ENCODE measurements around the gene RAP1B.

The RAP1B gene

DNA sequence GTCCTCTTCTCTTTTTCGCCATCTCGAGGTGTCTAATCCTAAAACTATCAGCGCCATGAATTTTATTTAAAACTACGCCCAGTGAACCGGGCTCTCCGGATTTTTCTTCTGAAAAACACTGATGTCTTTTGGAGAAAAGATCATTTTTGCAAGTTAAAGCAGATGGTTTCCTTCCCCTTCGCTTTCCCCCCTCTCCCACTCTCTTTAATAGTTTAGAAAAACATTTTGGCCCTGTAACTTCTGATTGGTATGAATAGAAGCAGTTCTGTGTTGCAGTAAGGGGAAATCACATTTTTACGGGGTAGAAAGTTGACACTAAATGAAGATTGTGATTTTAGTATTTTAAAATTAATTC lies 1.1 kb downstream of the RAP1B start:
- no peak for DNase-seq (ENCODE audit: low read depth)

GRCh38 chr12:68612202-68612601 lies 1.5 kb downstream of the RAP1B start:
- DNase-seq (ENCODE audit: low read depth), result no peak

DNA sequence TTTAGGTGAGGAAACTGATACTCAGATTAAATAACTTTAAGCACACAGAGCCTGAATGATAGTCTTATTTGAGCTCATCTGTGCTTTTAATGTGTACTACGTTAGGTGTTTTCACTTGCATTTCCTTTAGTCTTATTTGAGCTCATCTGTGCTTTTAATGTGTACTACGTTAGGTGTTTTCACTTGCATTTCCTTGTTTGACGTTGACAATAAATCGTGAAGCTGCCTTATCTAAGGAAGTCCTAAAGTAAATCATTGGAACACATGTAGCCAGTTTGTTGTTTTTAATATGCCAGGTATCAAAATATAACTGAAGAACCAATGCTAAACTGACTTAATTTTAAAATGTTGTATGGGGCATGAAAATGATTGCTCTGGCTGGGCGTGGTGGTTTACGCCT lies 2.0 kb downstream of the RAP1B start:
- no peak for DNase-seq (ENCODE audit: low read depth)

DNA sequence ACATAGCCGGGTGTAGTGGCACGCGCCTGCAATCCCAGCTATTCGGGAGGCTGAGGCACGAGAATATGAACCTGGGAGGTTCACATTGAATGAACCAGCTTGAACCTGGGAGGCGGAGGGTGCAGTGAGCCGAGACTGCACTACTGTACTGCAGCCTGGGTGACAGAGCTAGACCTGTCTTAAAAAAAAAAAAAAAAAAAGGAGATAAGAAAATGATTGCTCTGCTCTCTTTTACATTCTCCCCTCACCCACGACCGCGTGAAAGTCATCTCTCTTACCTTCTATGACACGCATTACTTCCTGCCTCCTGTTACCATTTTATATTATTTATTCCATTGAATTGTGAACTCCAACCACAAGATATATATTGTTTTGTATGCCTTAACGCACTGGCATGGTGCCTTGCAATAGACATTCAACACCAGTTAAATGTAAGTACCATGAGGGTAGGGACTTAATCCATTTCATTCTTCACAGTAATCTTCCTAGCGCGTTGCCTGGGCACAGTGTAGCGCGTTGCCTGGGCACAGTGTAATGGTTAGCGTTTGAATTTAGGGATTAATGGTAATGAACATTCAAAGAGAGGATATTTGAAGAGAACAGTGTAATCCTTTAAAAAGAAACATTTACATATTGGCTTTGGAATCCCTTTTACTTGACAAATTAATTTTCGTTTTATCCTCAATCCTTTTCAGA lies 2.7 kb downstream of the RAP1B start:
- no peak for DNase-seq (ENCODE audit: low read depth)

- DNase-seq (ENCODE audit: low read depth), result no peak
Measured at GRCh38 chr12:68614105-68614679, 3.5 kb downstream of the RAP1B start.

DNA sequence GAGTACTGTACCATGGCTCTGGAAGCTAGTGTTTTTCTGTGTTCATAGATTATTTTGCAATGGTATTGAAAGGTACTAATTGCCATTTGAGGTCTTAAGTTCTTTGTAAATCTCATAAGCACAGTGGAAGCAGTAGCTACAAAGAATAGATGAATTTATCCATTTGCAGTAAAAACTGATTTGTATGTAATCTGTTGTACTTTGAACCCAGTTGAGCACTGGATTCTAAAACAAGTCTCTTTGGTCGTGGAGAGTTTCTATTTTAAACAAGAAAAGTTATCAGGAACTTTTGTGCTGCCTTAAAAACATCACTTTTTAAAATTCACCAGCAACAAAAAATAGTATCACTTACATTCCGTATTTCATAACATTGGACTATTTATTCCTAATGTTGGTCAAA lies 4.1 kb downstream of the RAP1B start:
- no peak for DNase-seq (ENCODE audit: low read depth)

- no peak for DNase-seq (ENCODE audit: low read depth)
Measured at GRCh38 chr12:68617160-68617926, 6.6 kb downstream of the RAP1B start.

GRCh38 chr12:68619541-68619940 lies 8.8 kb downstream of the RAP1B start:
- DNase-seq (ENCODE audit: low read depth), result no peak

DNA sequence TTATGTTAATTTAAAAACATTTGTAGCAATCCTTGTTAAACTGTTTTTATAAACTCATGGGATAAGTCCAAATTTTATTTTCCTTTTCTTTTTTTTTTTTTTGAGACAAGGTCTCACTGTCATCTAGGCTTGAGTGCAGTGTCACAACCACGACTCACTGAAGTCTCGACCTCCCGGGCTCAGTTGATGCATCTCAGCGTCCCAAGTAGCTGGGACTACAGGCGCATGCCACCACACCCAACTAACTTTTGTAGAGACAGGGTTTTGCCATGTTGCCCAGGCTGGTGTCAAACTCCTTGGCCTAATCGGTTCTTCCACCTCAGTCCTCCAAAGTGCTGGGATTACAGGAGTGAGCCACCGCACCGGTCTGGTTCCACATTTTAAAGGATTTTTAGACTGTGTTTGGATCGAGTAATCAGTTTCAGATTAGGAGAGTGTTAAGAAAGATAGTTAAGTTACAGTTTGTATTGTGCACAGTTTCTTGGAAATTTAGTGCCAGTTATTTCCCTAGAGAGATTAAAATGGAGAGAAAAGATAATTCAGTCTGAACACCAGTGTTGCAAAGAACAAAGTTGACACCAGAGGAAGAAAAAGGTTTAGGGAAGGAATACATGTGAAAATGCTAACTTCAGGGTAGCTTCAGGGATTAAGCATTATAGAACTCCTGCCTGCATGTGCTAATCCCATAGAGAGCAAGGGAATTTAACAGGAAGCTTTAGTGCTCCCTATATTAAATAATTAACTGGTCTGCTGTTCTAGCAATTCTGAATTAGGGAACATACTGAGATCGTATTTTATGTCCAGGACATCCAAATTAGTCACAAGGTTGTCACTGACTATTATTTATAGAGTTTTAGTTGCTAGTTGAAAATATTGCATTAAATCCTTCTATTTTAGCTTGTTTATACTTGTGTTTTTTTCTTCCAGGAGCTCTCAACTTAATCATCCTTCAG lies 10.1 kb downstream of the RAP1B start:
- no peak for DNase-seq (ENCODE audit: low read depth)

DNA sequence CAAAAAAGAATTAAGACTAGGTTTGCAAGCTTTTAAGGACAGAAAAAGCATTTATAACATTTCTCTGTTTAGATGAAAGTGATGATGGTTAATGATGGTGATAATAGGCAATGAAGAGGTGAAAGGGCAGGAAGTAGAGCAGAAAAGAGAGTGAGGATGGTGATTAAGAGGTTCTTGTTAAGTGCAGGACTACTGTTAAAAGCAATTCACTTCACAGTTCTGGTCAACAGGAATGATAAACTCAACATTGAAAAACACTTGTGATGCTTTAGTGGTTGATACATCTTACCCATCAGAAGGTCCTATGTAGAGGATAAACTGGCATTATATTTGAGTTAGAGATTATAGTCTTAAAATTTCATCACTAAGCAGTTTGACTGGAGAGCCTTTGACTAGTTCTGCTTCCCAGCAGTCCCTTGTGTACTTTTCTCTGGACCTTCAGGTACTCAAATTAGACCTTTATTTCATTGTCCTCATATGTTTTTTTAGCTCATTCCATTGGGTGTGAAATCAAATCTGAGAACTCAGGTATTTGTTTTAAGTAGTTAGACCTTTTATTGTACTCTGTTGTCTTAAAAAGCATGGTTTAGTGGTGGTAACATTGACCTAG lies 10.9 kb downstream of the RAP1B start:
- no peak for DNase-seq (ENCODE audit: low read depth)

- no peak for DNase-seq (ENCODE audit: low read depth)
Measured at GRCh38 chr12:68622250-68622649, 11.6 kb downstream of the RAP1B start.

DNA sequence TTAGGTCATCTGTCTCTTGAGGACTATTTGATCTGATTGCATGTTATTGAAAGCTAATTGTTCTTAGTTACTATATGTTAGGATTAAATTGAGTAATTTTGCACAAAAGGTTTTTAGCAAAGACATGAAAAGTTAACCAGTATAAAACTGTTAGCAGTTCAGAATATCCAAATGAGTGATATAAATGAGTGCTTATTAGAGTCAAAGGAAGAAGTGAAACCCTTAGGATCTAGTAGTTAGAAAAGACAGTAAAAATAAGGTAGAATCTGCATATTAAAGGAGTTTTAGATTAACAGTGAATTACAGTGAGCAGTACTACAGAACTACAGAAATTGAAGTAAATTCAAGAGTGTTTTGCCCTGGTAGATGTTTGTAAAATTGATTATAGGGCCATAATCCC lies 12.4 kb downstream of the RAP1B start:
- no peak for DNase-seq (ENCODE audit: low read depth)

DNA sequence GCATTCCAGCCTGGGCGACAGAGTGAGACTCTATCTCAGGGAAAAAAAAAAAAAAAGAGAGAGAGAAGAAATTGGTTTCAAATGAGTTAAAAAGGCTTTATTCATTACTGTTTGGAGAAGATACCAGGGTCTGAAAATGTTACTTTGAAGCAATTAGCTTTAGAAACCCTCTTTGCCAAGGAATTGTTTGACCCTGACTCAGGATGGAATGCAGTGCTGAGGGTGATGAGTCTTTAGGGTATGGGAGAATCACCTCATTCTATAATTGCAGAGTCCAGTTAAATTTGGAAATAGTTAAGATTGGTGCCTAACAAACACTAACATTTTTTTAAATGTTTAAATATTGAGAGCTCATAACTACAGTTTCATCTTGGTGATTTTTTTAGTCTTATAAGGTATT lies 13.3 kb downstream of the RAP1B start:
- DNase-seq (ENCODE audit: low read depth), result no peak

GRCh38 chr12:68624933-68625332 lies 14.2 kb downstream of the RAP1B start:
- DNase-seq (ENCODE audit: low read depth), result no peak

DNA sequence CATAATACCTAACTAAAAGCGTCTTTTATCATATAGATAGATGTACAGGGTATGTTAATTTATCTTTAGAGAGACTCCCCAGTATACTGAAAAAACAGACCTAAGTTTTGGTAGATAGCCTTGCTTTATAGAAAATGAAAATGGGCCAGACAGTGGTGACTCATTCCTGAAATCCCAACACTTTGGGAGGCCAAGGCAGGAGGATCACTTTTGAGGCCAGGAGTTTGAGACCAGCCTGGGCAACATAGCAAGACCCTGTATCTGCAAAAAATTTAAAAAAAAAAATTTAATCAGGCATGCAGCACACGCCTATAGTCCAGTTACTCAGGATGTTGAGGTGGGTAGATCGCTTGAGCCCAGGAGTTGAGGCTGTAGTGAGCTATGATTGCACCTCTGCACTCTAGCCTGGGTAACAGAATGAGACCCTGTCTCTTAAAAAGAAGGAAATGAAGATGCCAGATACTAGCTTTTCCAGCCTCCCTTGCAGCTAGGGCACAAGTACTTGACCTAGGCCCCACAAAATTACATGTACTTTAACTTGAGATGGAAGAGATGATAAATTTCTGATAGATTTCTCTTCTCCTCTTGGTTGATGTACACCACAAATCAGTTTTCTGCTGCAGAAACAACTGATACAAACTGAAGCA lies 17.1 kb downstream of the RAP1B start:
- no peak for DNase-seq (ENCODE audit: low read depth)

GRCh38 chr12:68628698-68629097 lies 18.0 kb downstream of the RAP1B start:
- DNase-seq (ENCODE audit: low read depth), result no peak

GRCh38 chr12:68630050-68630449 lies 19.4 kb downstream of the RAP1B start:
- DNase-seq (ENCODE audit: low read depth), result no peak

- DNase-seq (ENCODE audit: low read depth), result no peak
Measured at GRCh38 chr12:68630598-68630997, 19.9 kb downstream of the RAP1B start.

DNA sequence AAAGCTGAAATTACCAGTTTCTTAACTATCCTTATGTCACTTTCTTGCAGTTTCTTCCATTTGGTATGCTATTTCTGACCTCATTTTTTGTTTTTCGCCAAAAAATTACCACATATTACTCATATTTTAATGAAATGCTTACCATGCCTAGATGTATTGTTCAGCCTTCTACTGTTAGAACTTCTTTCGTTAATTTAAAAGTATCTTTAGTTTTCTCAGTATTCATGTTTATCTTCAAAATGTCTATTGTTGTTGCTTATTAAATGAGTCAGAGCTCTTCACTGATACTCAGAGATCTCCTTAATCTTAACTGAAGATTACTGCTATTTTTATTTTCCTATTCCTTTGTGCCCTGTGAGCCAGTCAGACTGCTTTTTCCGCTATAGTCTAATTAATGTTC lies 20.5 kb downstream of the RAP1B start:
- DNase-seq (ENCODE audit: low read depth), result no peak

- DNase-seq (ENCODE audit: low read depth), result no peak
Measured at GRCh38 chr12:68632486-68632885, 21.8 kb downstream of the RAP1B start.

Measured in stimulated activated CD8-positive, alpha-beta memory T cell treated with anti-CD3 and anti-CD28 coated beads, Interleukin-15, amount 100 ng/mL, for 1 hour (primary cell).